WERI-Rb-1 (cell line): ENCODE measurements around the gene COIL.

Source experiments
- DNase-seq: peaks from one replicate; pipeline ENCODE4 v3.0.0-alpha.2; 2020
- H3K27ac ChIP-seq: fragments of 250-450 bp; sonication (Bioruptor Pico); 2 replicates; pipeline ENCODE4 v1.5.1; 2020; ENCODE audit warnings: mild to moderate bottlenecking, moderate library complexity
- H3K27me3 ChIP-seq: fragments of 250-450 bp; sonication (Bioruptor Pico); 2 replicates; pipeline ENCODE4 v1.5.1; 2021; ENCODE audit warnings: mild to moderate bottlenecking, low read depth, moderate library complexity; ENCODE audit not compliant: insufficient read depth, severe bottlenecking
- H3K36me3 ChIP-seq: fragments of 250-450 bp; sonication (Bioruptor Pico); 2 replicates; pipeline ENCODE4 v1.5.1; 2020; ENCODE audit warnings: mild to moderate bottlenecking, moderate library complexity
- H3K4me3 ChIP-seq: 2 replicates; pipeline ENCODE4 v1.5.1; 2011; ENCODE audit warnings: low read depth, mild to moderate bottlenecking, control low read depth, low read length
- H3K9me3 ChIP-seq: fragments of 250-450 bp; sonication (Bioruptor Pico); 2 replicates; pipeline ENCODE4 v1.5.1; 2021; ENCODE audit warnings: mild to moderate bottlenecking, moderate library complexity; ENCODE audit not compliant: severe bottlenecking
- TF ChIP-seq, protein P1 (sequence below): IDR thresholded peaks from 2 replicates; pipeline ENCODE4 v1.5.1; 2011; ENCODE audit warnings: low read depth, mild to moderate bottlenecking, control low read depth, inconsistent platforms, low read length

The COIL gene

GRCh38 chr17:56994009-56994792, 33.4 kb upstream of the COIL start:
- H3K36me3 ChIP-seq = peaks cover 29% of the 10 kb centered on the region

GRCh38 chr17:56992364-56992763, 31.5 kb upstream of the COIL start:
- no peak for DNase-seq
- Histone ChIP-seq H3K4me3 (no peak overlapping the region), H3K36me3 (peaks cover 39% of the 10 kb centered on the region), H3K27ac (no peak overlapping the region), H3K9me3 (no peaks in the 10 kb centered on the region), H3K27me3 (no peaks in the 10 kb centered on the region)
- TF ChIP-seq, protein P1, sequence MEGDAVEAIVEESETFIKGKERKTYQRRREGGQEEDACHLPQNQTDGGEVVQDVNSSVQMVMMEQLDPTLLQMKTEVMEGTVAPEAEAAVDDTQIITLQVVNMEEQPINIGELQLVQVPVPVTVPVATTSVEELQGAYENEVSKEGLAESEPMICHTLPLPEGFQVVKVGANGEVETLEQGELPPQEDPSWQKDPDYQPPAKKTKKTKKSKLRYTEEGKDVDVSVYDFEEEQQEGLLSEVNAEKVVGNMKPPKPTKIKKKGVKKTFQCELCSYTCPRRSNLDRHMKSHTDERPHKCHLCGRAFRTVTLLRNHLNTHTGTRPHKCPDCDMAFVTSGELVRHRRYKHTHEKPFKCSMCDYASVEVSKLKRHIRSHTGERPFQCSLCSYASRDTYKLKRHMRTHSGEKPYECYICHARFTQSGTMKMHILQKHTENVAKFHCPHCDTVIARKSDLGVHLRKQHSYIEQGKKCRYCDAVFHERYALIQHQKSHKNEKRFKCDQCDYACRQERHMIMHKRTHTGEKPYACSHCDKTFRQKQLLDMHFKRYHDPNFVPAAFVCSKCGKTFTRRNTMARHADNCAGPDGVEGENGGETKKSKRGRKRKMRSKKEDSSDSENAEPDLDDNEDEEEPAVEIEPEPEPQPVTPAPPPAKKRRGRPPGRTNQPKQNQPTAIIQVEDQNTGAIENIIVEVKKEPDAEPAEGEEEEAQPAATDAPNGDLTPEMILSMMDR = no peak

More at GRCh38 chr17:56994009-56994792, 33.4 kb upstream of the COIL start:
- Histone ChIP-seq H3K9me3 (no peaks in the 10 kb centered on the region), H3K4me3 (no peak overlapping the region), H3K27ac (no peak overlapping the region), H3K27me3 (no peaks in the 10 kb centered on the region)
- TF ChIP-seq, protein P1 = no peak
- no peak for DNase-seq

GRCh38 chr17:56988901-56989572, 28.2 kb upstream of the COIL start:
- no peaks in the 10 kb centered on the region for H3K27me3 ChIP-seq
- no peaks in the 10 kb centered on the region for H3K9me3 ChIP-seq
- no peak overlapping the region for H3K27ac ChIP-seq
- TF ChIP-seq, protein P1 = no peak
- H3K4me3 ChIP-seq = no peak overlapping the region
- DNase-seq = no peak
- H3K36me3 ChIP-seq = peaks cover 43% of the 10 kb centered on the region

GRCh38 chr17:56987283-56987834, 26.5 kb upstream of the COIL start:
- H3K27ac ChIP-seq = no peak overlapping the region
- TF ChIP-seq, protein P1 = no peak
- H3K9me3 ChIP-seq = no peaks in the 10 kb centered on the region
- DNase-seq = no peak
- H3K27me3 ChIP-seq = no peaks in the 10 kb centered on the region
- H3K36me3 ChIP-seq = peaks cover 43% of the 10 kb centered on the region
- no peak overlapping the region for H3K4me3 ChIP-seq

GRCh38 chr17:56985371-56986162, 24.7 kb upstream of the COIL start:
- Histone ChIP-seq H3K9me3 (no peaks in the 10 kb centered on the region), H3K27me3 (no peaks in the 10 kb centered on the region), H3K4me3 (no peak overlapping the region), H3K36me3 (peaks cover 39% of the 10 kb centered on the region), H3K27ac (no peak overlapping the region)
- no peak for DNase-seq
- TF ChIP-seq, protein P1 = no peak
